Naive thymus-derived CD4-positive, alpha-beta T cell (primary cell): ENCODE results near the gene FBLN5. TPM values are rescaled to one million over a fixed set of nuclear protein-coding genes. Genes with fewer than 3 reads are reported as not detected.

Source experiments
- ATAC-seq: fragments of 150-1000 bp; cut with Tn5 transposase; 2 replicates; pipeline ENCODE4 v1.10.0; 2021; ENCODE audit warnings: mild to moderate bottlenecking, moderate library complexity
- CTCF ChIA-PET: fragments of 350-600 bp; sonication (Branson Sonifier 250); formaldehyde crosslinking; loops from one replicate; lab custom pipeline; 2021; ENCODE audit warnings: antibody characterized with exemption; lab: Charles Lee
- POLR2A ChIA-PET: fragments of 350-600 bp; sonication (Branson Sonifier 250); formaldehyde crosslinking; loops from one replicate; lab custom pipeline; 2021; ENCODE audit warnings: antibody characterized with exemption, inconsistent platforms; lab: Charles Lee
- DNase-seq, 9 donors: peaks; one replicate each; pipeline versions ENCODE4 v3.0.0 to v3.0.0-alpha.2; 2020 to 2022; ENCODE audit warnings: mixed read lengths in 1 of 9
- H3K27ac ChIP-seq: one replicate; pipeline ENCODE4 v1.7.0; 2013; ENCODE audit warnings: mild to moderate bottlenecking, low read depth, low read length, moderate library complexity
- H3K27me3 ChIP-seq, 2 donors: one replicate each; pipeline ENCODE4 v1.7.0; 2013; ENCODE audit warnings: low read length in 2 of 2, mild to moderate bottlenecking in 2 of 2, moderate library complexity in 2 of 2; ENCODE audit not compliant: control insufficient read depth in 2 of 2, insufficient read depth in 2 of 2
- H3K36me3 ChIP-seq, 3 experiments: 1 replicate in 2 of 3; 2 replicates in 1 of 3; pipeline ENCODE4 v1.7.0; 2013; ENCODE audit warnings: low read length in 3 of 3, mild to moderate bottlenecking in 3 of 3, moderate library complexity in 1 of 3; ENCODE audit not compliant: insufficient read depth in 3 of 3, control insufficient read depth in 2 of 3
- H3K4me1 ChIP-seq, 2 donors: one replicate each; pipeline ENCODE4 v1.7.0; 2013; ENCODE audit warnings: low read length in 2 of 2, mild to moderate bottlenecking in 2 of 2, moderate library complexity in 1 of 2; ENCODE audit not compliant: control insufficient read depth in 2 of 2, insufficient read depth in 2 of 2
- H3K4me3 ChIP-seq: 2 replicates; pipeline ENCODE4 v1.7.0; 2013; ENCODE audit warnings: mild to moderate bottlenecking, low read length
- H3K9me3 ChIP-seq, 3 experiments: 1 replicate in 2 of 3; 2 replicates in 1 of 3; pipeline ENCODE4 v1.7.0; 2013; ENCODE audit warnings: low read length in 3 of 3; ENCODE audit not compliant: control insufficient read depth in 2 of 3
- H3K27ac Mint-ChIP-seq, 9 donors: one replicate each; pipeline ENCODE4 v1.8.0; 2020 to 2022; ENCODE audit warnings: mixed read lengths in 9 of 9, mild to moderate bottlenecking in 8 of 9, moderate library complexity in 5 of 9, inconsistent platforms in 2 of 9
- H3K27me3 Mint-ChIP-seq, 5 donors: one replicate each; pipeline ENCODE4 v1.8.0; 2021 to 2022; ENCODE audit warnings: mixed read lengths in 5 of 5, mild to moderate bottlenecking in 1 of 5
- H3K36me3 Mint-ChIP-seq, 5 donors: one replicate each; pipeline ENCODE4 v1.8.0; 2020 to 2022; ENCODE audit warnings: mixed read lengths in 5 of 5, mild to moderate bottlenecking in 3 of 5, inconsistent platforms in 1 of 5
- H3K4me1 Mint-ChIP-seq, 7 donors: one replicate each; pipeline ENCODE4 v1.8.0; 2020 to 2022; ENCODE audit warnings: mixed read lengths in 7 of 7, mild to moderate bottlenecking in 3 of 7, inconsistent platforms in 1 of 7
- H3K4me3 Mint-ChIP-seq, 10 donors: one replicate each; pipeline ENCODE4 v1.8.0; 2020 to 2022; ENCODE audit warnings: mild to moderate bottlenecking in 10 of 10, mixed read lengths in 10 of 10, moderate library complexity in 6 of 10, inconsistent platforms in 2 of 10
- H3K9me3 Mint-ChIP-seq, 11 donors: one replicate each; pipeline ENCODE4 v1.8.0; 2020 to 2022; ENCODE audit warnings: mixed read lengths in 11 of 11, mild to moderate bottlenecking in 4 of 11, inconsistent platforms in 1 of 11, moderate library complexity in 1 of 11
- intact Hi-C, 2 donors: fragments of 100-400 bp; cut with micrococcal nuclease; formaldehyde crosslinking; loops; one replicate each; pipeline ENCODE4 v1.15.1; 2023
- polyA plus RNA-seq, 2 donors: library from polyadenylated mRNA; unstranded; fragments of 300-500 nt; fragmentation: Illumina TruSeq; gene quantifications; one replicate each; pipeline ENCODE4 v1.2.3, GENCODE V29; 2021
- total RNA-seq, 6 experiments: library from RNA in 5 of 6; stranded (reverse) in 5 of 6; gene quantifications; 1 replicate in 5 of 6; 2 replicates in 1 of 6; pipeline ENCODE4 v1.2.3 and lab custom pipeline; 2021 to 2026

Gene FBLN5
- total and polyA plus RNA-seq, 7 experiments from 2014 or later = 2.9 to 53.3 (median 10.7) TPM

DNA sequence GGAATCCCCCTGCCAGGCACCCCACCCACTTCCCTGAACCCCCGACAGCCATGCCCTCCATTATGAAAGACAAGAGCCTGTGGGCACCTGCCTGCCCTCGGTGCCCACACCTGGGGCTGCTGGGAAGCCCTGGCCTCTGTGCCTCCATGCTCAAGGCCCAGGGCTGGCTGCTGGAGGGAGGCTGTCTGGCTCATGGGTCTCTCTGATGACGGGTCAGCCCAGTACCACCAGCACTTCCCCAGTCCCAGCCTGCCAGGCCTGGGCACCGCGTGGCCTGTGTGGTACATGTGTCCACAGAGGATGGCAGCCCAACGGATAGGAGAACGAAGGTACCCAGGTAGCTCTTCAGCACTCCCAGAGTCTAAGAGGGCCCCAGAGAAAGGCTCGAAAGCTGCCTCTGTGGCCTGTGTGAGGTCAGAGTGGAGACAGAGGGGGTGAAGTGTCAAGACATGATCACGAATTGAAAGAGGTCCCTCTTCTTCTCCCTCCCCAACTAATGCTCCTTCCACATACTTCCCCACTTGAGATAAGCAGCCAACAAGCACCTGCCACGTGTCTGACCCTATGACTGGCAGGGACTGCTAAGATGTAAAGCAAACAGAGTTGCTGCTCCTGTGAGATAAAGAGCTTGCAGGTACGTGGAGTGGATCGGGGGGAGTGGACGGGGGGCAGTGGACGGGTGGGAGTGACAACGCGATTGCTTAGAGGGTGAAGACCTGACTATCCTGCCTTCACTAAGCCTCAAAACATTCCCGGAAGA is 21.2 kb downstream of the FBLN5 start:
- Mint-ChIP-seq H3K27me3 (peaks cover 0 to 4% (median 0%) of the 10 kb centered on the region in 5 donors), H3K4me1 (no peaks in the 10 kb centered on the region), H3K4me3 (no peak overlapping the region), H3K9me3 (no peaks in the 10 kb centered on the region), H3K36me3 (no peaks in the 10 kb centered on the region), H3K27ac (no peak overlapping the region)
- no peak overlapping the region for H3K4me3 ChIP-seq
- ChIA-PET POLR2A (no interaction called here), CTCF (no interaction called here)
- no peaks in the 10 kb centered on the region for H3K4me1 ChIP-seq
- intact Hi-C loops = no loop called here
- ATAC-seq = no peak
- H3K27ac ChIP-seq = no peak overlapping the region
- no peak for DNase-seq
- H3K27me3 ChIP-seq = no peaks in the 10 kb centered on the region
- no peaks in the 10 kb centered on the region for H3K36me3 ChIP-seq
- no peaks in the 10 kb centered on the region for H3K9me3 ChIP-seq

DNA sequence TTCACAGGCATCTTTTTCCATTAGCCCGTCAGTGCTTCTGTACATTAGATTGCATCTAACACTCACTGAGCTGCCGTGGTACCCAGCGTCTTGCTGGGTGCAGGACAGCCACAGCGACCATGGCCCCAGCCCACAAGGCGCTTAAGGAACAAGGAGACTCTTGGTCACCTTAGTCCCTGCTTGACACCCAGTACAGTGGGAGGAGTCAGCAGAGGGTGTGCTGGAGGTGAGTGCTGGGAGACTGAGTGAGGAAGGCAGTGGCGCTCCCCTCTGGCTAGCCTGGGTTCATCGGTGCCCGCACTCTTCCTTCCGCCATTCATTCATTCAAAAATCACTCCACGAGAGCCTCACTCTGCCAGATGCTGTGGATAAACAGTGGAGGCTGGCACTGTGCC is 21.8 kb downstream of the FBLN5 start:
- ATAC-seq = no peak
- intact Hi-C loops = no loop called here

DNA sequence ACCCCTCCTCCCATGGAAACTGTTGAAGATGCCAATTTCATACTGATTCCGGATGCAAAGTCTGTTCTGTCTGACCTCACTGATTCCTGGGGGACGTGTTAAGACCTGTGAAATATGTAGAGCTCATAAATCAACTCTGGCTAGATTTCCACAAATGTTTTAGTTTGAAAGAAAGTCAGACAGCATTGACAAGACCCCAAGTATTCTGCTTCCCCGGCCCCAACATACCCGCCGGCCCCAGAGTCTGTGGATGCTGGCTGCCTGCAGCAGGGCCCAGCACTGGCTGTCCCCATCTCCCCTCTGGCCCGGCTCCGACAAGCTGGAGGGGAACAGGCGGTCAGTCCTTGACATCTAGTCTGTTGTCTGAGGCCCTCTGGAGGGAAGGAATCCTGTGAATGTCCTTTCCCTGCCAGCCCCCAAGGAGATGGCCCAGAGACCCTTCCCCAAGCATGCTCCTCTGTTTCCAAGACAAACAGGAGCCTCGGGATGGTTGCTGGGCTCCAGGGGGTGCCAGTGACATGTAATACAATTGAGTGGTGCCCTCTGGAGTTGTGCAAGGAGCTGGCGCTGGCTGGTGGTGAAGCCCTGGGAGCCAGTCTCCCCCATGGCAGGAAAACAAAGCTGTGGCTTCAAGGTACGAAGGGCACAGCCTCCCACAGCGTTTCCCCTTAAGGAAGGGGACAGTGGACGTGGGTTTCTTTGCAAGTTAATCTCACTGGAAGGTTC is 22.3 kb downstream of the FBLN5 start:
- no peak for ATAC-seq
- Histone ChIP-seq H3K9me3 (no peaks in the 10 kb centered on the region), H3K27me3 (no peaks in the 10 kb centered on the region), H3K27ac (no peak overlapping the region), H3K4me1 (no peaks in the 10 kb centered on the region), H3K36me3 (no peaks in the 10 kb centered on the region), H3K4me3 (no peak overlapping the region)
- Mint-ChIP-seq H3K9me3 (no peaks in the 10 kb centered on the region), H3K27me3 (peaks cover 0 to 4% (median 0%) of the 10 kb centered on the region in 5 donors), H3K27ac (no peak overlapping the region), H3K36me3 (no peaks in the 10 kb centered on the region), H3K4me3 (no peak overlapping the region), H3K4me1 (no peaks in the 10 kb centered on the region)
- POLR2A ChIA-PET = no interaction called here
- CTCF ChIA-PET = interaction anchor here (1.0 kb wide), 1 partner anchor 10 kb away, joined by 3 read pairs; no protein-coding TSS in a partner anchor
- no peak for DNase-seq
- intact Hi-C loops = no loop called here

More for the DNA sequence above, 21.8 kb downstream of the FBLN5 start:
- Mint-ChIP-seq H3K27ac (no peak overlapping the region), H3K9me3 (no peaks in the 10 kb centered on the region), H3K36me3 (no peaks in the 10 kb centered on the region), H3K4me1 (no peaks in the 10 kb centered on the region), H3K4me3 (no peak overlapping the region), H3K27me3 (peaks cover 0 to 4% (median 0%) of the 10 kb centered on the region in 5 donors)
- Histone ChIP-seq H3K9me3 (no peaks in the 10 kb centered on the region), H3K4me1 (no peaks in the 10 kb centered on the region), H3K27me3 (no peaks in the 10 kb centered on the region), H3K27ac (no peak overlapping the region), H3K4me3 (no peak overlapping the region), H3K36me3 (no peaks in the 10 kb centered on the region)
- ChIA-PET CTCF (no interaction called here), POLR2A (no interaction called here)
- DNase-seq = no peak

DNA sequence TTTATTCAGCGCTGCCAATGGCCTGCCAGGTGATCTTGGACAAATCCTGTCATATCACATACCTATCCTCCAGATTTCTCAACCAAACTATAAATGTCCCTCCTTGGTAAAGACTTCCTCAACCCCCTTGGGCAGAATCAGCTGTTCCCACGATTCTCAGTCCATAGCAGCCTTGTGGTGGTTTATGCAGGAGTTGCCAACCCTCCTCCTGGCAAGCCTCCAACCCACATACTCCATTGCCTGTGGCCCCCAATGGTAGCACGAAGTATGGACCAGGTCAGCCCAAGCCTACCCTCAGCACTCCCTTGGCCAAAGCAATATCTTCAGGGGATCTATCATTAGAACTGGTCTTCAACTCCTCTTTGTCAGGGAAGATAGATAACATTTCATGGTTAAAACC is 27.0 kb downstream of the FBLN5 start:
- H3K36me3 ChIP-seq = no peaks in the 10 kb centered on the region

DNA sequence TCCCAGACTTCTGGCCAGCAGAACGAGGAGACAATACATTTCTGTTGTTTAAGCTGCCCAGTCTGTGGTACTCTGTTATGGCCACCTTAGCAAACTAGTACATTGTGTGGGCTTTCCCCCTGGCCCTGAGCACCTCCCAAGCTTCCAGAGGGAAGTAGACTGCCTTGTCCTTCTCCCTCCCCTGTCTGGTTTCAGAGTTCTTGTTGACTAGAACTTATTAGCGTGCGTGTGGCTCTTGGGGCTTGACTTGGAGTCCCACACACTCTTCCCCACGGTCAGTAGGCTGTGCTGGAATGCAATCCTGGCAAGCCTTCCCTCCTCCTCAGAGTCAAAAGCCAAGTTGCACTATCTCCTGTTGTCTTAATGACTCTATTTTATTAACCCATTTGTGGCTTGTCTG is 27.7 kb downstream of the FBLN5 start:
- H3K4me1 Mint-ChIP-seq = peaks cover 0 to 4% (median 0%) of the 10 kb centered on the region in 7 donors
- H3K9me3 ChIP-seq = no peaks in the 10 kb centered on the region
- no peak overlapping the region for H3K27ac ChIP-seq
- ATAC-seq (no peak), DNase-seq (no peak)
- H3K4me3 Mint-ChIP-seq = no peak overlapping the region
- H3K36me3 Mint-ChIP-seq = peaks cover 0 to 4% (median 0%) of the 10 kb centered on the region in 5 donors
- ChIA-PET POLR2A (interaction anchor here (1.5 kb wide), 1 partner anchor 9 kb away, joined by 3 read pairs; no protein-coding TSS in a partner anchor), CTCF (no interaction called here)
- H3K4me3 ChIP-seq = no peak overlapping the region
- H3K4me1 ChIP-seq = no peaks in the 10 kb centered on the region
- peaks cover 0 to 5% (median 2%) of the 10 kb centered on the region in 11 donors for H3K9me3 Mint-ChIP-seq
- peaks cover 0 to 12% (median 0%) of the 10 kb centered on the region in 5 donors for H3K27me3 Mint-ChIP-seq
- H3K27me3 ChIP-seq = no peaks in the 10 kb centered on the region
- intact Hi-C loops = loop anchor here in 1 of 2 donors (10.0 kb wide), 2 partner anchors 205 to 415 kb away; no protein-coding TSS in a partner anchor
- H3K36me3 ChIP-seq = no peaks in the 10 kb centered on the region
- H3K27ac Mint-ChIP-seq = no peak overlapping the region

More for the DNA sequence above, 27.0 kb downstream of the FBLN5 start:
- Mint-ChIP-seq H3K36me3 (peaks cover 0 to 3% (median 0%) of the 10 kb centered on the region in 5 donors), H3K27me3 (peaks cover 0 to 12% (median 0%) of the 10 kb centered on the region in 5 donors), H3K4me3 (no peak overlapping the region), H3K27ac (no peak overlapping the region), H3K9me3 (peaks cover 0 to 3% (median 2%) of the 10 kb centered on the region in 11 donors), H3K4me1 (peaks cover 0 to 4% (median 0%) of the 10 kb centered on the region in 7 donors)
- H3K27ac ChIP-seq = no peak overlapping the region
- CTCF ChIA-PET = no interaction called here
- ATAC-seq = no peak
- no peaks in the 10 kb centered on the region for H3K27me3 ChIP-seq
- H3K4me1 ChIP-seq = no peaks in the 10 kb centered on the region
- POLR2A ChIA-PET = interaction anchor here (1.5 kb wide), 1 partner anchor 9 kb away, joined by 3 read pairs; no protein-coding TSS in a partner anchor
- no peaks in the 10 kb centered on the region for H3K9me3 ChIP-seq
- no peak overlapping the region for H3K4me3 ChIP-seq
- no peak for DNase-seq
- intact Hi-C loops = no loop called here

DNA sequence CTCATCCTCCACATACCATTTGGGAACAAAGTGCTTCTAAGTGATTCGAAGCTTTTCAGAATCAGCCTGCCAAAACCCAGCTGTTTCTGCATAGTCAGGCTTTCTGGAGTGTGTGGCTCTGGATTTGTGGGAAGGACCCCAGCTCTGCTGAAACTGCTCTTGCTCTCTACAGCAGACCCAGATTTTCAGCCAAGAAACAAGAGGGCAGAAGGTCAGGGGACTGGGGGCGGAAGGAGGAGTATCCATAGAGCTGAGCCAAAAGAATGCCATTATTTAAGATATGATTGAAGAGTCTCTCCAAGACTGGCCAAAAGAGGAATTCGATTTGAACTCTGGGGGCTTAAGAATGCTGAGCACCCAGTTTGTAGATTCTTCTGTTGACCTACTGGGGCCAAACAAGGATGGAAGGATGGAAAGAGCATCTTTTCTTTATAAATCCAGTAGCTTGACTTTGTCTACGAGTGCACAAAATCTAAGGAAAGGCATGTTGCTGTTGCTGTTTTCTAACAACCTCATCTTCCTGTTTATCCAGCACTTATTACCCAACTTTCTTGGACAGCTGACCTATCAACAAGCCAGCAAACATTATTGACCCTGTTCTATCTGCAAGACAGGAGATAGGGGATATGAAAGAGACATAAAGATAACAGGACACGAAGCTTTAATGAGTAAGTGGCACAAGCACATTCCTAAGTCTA is 29.2 kb downstream of the FBLN5 start:
- Histone ChIP-seq H3K4me3 (no peak overlapping the region), H3K36me3 (no peaks in the 10 kb centered on the region), H3K4me1 (no peaks in the 10 kb centered on the region), H3K9me3 (no peaks in the 10 kb centered on the region), H3K27ac (no peak overlapping the region), H3K27me3 (no peaks in the 10 kb centered on the region)
- Mint-ChIP-seq H3K9me3 (peaks cover 0 to 5% (median 2%) of the 10 kb centered on the region in 11 donors), H3K4me1 (peaks cover 0 to 4% (median 0%) of the 10 kb centered on the region in 7 donors), H3K27me3 (peaks cover 0 to 12% (median 0%) of the 10 kb centered on the region in 5 donors), H3K27ac (no peak overlapping the region), H3K36me3 (peaks cover 0 to 4% (median 0%) of the 10 kb centered on the region in 5 donors), H3K4me3 (no peak overlapping the region)
- intact Hi-C loops = loop anchor here in 1 of 2 donors (10.0 kb wide), 2 partner anchors 204 to 414 kb away; no protein-coding TSS in a partner anchor
- POLR2A ChIA-PET = interaction anchor here (1.2 kb wide), 1 partner anchor 44 kb away, joined by 3 read pairs; no protein-coding TSS in a partner anchor
- DNase-seq (no peak), ATAC-seq (no peak)
- CTCF ChIA-PET = interaction anchor here (0.7 kb wide), 1 partner anchor 500 kb away, joined by 3 read pairs; no protein-coding TSS in a partner anchor
